ENCODE data around the gene SHISA7. TPM values are rescaled to one million over a fixed set of nuclear protein-coding genes. Genes with fewer than 3 reads are reported as not detected.

The SHISA7 gene
- total RNA-seq, 1 donor from 2014 or later, result 0.22 TPM

DNA sequence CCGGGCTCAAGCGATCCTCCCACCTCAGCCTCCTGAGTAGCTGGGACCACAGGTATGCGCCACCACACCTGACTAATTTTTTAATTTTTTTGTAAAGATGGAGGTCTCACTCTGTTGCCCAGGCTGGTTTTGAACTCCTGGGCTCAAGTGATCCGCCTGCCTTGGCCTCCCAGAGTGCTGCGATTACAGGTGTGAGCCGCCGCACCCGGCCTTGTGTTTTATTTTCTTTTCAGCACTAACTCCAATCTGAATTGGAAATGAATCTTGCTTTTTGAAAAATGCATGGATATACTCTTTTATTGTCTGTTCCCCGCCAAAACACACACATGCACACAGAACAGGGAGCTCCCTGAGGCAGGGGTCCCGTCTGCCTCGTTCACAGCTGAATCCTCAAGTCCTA, 19.6 kb upstream of the SHISA7 start:
- no peak for DNase-seq (ENCODE audit: extremely low spot score, unreplicated experiment)
- Mint-ChIP-seq H3K4me1 (ENCODE audit: unreplicated experiment) (peaks cover 30% of the 10 kb centered on the region), H3K27ac (peak overlapping the region; percentile 94), H3K4me3 (peak overlapping the region; percentile 97), H3K36me3 (no peaks in the 10 kb centered on the region), H3K9me3 (no peaks in the 10 kb centered on the region), H3K27me3 (peaks cover 23% of the 10 kb centered on the region)
- TF ChIP-seq, protein P1, sequence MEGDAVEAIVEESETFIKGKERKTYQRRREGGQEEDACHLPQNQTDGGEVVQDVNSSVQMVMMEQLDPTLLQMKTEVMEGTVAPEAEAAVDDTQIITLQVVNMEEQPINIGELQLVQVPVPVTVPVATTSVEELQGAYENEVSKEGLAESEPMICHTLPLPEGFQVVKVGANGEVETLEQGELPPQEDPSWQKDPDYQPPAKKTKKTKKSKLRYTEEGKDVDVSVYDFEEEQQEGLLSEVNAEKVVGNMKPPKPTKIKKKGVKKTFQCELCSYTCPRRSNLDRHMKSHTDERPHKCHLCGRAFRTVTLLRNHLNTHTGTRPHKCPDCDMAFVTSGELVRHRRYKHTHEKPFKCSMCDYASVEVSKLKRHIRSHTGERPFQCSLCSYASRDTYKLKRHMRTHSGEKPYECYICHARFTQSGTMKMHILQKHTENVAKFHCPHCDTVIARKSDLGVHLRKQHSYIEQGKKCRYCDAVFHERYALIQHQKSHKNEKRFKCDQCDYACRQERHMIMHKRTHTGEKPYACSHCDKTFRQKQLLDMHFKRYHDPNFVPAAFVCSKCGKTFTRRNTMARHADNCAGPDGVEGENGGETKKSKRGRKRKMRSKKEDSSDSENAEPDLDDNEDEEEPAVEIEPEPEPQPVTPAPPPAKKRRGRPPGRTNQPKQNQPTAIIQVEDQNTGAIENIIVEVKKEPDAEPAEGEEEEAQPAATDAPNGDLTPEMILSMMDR (conservative IDR thresholded peaks at IDR 0.05), result no peak

DNA sequence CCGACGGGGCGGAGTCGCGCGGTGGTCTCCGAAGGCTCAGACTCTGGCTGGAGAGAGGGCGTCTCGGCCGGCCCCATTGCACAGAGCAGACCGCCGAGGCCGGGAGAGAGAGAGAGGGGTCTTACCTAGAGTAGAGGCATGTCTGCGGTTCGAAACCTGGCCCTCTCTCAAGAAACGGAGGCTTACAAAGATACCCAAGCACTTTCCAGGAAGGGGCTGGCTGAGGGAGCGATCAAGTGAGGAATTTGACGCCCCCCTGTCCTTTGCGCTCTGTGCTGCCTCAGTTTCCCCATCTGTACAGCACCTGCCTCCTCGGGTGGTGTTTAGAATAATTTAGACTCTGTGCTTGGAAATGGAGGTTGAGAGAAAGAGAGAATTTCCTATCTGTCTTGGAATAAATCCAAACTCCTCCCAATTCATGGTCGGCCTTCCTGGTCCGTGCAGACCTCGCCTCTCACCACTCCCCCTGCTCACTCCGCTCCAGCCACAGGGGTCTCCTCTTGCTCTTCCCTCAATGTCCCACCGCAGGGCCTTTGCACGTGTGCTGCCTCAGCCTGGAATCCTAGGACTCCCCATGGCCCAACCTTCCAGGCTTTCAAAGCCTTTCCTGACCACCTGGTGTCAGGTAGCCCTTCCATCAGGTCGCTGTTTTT, 19.0 kb upstream of the SHISA7 start:
- peak overlapping the region; percentile 94 for H3K27ac Mint-ChIP-seq
- TF ChIP-seq, protein P1 (conservative IDR thresholded peaks at IDR 0.05), result no peak

DNA sequence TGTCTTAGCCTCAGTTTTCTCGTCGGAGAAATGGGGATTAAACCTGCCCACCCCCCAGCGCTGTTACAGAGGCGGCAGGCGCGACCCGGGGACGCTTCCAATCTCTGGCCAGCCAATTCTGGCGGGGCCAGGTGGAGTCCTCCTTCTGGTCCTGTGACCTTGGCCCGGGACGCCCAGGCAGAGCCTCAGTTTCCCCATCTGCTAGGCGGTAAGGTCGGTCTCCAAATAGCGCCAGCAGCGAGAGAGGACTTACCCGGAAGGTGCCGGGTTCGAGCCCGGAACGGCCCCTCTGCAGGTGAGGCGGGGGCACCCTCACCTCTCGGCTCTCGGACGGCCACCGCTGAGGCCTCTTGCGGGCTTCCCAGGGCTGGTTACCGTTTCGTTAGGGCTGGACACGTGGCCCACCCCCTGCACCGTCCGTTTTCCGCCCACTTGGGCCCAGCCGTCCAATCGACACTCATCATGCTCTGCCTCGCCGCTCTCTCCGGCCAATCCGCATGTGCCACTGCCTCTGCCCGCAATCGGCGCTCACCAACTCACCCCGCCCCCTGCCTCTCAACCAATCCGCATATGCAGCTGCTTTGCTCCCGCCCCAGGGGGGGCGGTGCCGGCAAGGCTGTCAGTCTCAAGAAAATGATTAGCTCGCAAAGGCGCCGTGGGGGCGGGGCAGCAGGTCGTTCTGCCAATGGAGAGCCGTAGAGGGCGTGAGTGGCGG, 18.3 kb upstream of the SHISA7 start, which contains the start of gene ISOC2:
TSS of gene ISOC2 (minus strand) at position 384 of the 715 bp plus-strand sequence. CDS start 5,156 bp downstream, outside the sequence.
- no peaks in the 10 kb centered on the region for H3K9me3 Mint-ChIP-seq
- no peaks in the 10 kb centered on the region for H3K36me3 Mint-ChIP-seq
- H3K4me1 Mint-ChIP-seq (ENCODE audit: unreplicated experiment), result peaks cover 31% of the 10 kb centered on the region
- peak; percentile 100 for DNase-seq (ENCODE audit: extremely low spot score, unreplicated experiment)
- TF ChIP-seq, protein P1 (conservative IDR thresholded peaks at IDR 0.05), result no peak
- H3K27me3 Mint-ChIP-seq, result peaks cover 18% of the 10 kb centered on the region
- H3K27ac Mint-ChIP-seq, result peak within 1 kb of the TSS; percentile 94
- peak within 1 kb of the TSS; percentile 97 for H3K4me3 Mint-ChIP-seq

More for the DNA sequence above, 19.0 kb upstream of the SHISA7 start:
- Mint-ChIP-seq H3K36me3 (no peaks in the 10 kb centered on the region), H3K4me3 (peak overlapping the region; percentile 97), H3K4me1 (ENCODE audit: unreplicated experiment) (peaks cover 31% of the 10 kb centered on the region), H3K9me3 (no peaks in the 10 kb centered on the region), H3K27me3 (peaks cover 20% of the 10 kb centered on the region)
- no peak for DNase-seq (ENCODE audit: extremely low spot score, unreplicated experiment)

DNA sequence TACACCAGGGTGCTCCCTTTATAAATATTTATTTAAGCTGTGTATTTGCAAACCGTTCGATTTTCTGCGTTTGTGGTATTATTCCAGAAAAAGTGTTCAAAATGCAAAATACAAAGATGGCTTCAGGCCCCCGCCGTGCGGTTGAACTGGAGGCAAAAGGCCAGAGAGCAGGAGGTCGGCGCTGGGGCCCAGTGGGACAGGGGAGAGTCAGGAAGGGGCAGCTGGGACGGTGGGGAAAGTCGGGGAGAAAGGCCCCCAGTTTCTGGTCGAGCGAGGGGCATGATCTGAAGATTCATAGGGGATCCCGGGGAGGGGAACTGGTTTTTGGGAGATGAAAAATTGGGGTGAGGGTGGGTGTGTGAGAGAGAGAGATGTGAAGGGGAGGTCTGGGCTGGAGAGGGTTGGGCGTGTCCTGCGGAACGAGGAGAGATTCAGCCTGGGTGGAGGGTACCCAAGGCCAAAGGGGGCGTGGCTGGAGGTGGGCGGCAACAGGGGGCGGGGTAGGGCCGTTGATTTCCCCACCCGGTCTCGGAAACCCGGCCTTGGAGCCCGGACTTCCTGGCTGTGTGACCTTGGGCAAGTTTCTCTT, 17.7 kb upstream of the SHISA7 start:
- TF ChIP-seq, protein P1 (conservative IDR thresholded peaks at IDR 0.05), result no peak
- no peak for DNase-seq (ENCODE audit: extremely low spot score, unreplicated experiment)
- Mint-ChIP-seq H3K27me3 (peaks cover 11% of the 10 kb centered on the region), H3K4me3 (peak overlapping the region; percentile 97), H3K4me1 (ENCODE audit: unreplicated experiment) (peaks cover 31% of the 10 kb centered on the region), H3K36me3 (no peaks in the 10 kb centered on the region), H3K27ac (peak overlapping the region; percentile 94), H3K9me3 (no peaks in the 10 kb centered on the region)

DNA sequence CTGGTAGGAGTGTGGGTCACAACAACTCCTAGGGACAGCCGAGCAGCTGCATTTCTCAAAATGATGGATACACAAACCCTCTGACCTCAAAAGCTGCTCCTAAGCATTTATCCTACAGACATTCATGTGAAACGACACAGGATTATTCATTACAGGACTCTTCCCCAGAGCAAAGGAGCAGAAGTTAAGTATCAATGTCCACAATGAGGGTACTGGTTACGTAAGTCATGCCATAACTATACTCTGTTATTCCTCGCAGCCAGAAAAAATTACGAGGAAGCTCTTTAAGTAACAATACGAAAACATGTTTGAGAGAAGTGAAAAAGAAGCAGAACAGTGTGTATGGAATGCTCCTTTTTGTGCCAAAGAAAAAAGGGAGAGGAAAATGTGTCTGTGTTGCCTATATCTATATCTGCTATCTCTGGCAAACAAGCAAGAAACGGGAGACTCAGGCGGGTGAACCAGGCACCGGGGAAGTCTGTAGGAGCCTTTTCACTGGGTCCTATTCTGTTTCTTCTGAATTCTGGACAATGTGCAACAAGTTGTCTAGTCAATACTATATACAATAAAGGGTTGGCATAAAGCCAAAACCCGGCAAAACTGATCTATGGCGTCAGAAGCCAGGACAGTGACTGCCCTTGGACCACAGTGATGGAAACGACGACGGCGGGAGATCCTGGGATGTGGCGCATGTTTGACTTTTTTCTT, 17.0 kb upstream of the SHISA7 start:
- Mint-ChIP-seq H3K27me3 (peaks cover 10% of the 10 kb centered on the region), H3K36me3 (no peaks in the 10 kb centered on the region), H3K9me3 (no peaks in the 10 kb centered on the region), H3K27ac (peak overlapping the region; percentile 94), H3K4me3 (peak overlapping the region; percentile 97), H3K4me1 (ENCODE audit: unreplicated experiment) (peaks cover 31% of the 10 kb centered on the region)
- TF ChIP-seq, protein P1 (conservative IDR thresholded peaks at IDR 0.05), result no peak
- no peak for DNase-seq (ENCODE audit: extremely low spot score, unreplicated experiment)
